ENCODE results near the gene KIRREL3.

Gene KIRREL3

GRCh38 chr11:126585774-126586491 lies 414.6 kb downstream of the KIRREL3 start:
- POLR2A ChIA-PET: interaction anchor here (1.0 to 1.1 kb wide), 2 partner anchors 52 to 407 kb away, joined by 3 to 5 read pairs; no protein-coding TSS in a partner anchor
- no peak for TF ChIP-seq CTCF (IDR thresholded peaks at IDR 0.05; ENCODE audit: insufficient read depth, low read length, missing control alignments)
- CTCF ChIA-PET: interaction anchor here (0.7 to 6.8 kb wide), 11 partner anchors 8 to 414 kb away, joined by 3 to 34 read pairs (median 4); partner anchors contain the start of gene KIRREL3
- H3K4me3 ChIP-seq (ENCODE audit: low read depth, low read length): peak overlapping the region; percentile 36
- peak; percentile 89 for DNase-seq (ENCODE audit: low read depth, low spot score)

GRCh38 chr11:126585388-126585773 lies 415.2 kb downstream of the KIRREL3 start:
- peak overlapping the region; percentile 36 for H3K4me3 ChIP-seq (ENCODE audit: low read depth, low read length)
- POLR2A ChIA-PET: interaction anchor here (1.0 to 1.1 kb wide), 2 partner anchors 52 to 407 kb away, joined by 3 to 5 read pairs; no protein-coding TSS in a partner anchor
- TF ChIP-seq CTCF (IDR thresholded peaks at IDR 0.05; ENCODE audit: insufficient read depth, low read length, missing control alignments): no peak
- no peak for DNase-seq (ENCODE audit: low read depth, low spot score)
- CTCF ChIA-PET: interaction anchor here (0.8 to 6.8 kb wide), 9 partner anchors 12 to 406 kb away, joined by 3 to 34 read pairs (median 4); no protein-coding TSS in a partner anchor

GRCh38 chr11:126583594-126584427 lies 416.8 kb downstream of the KIRREL3 start:
- POLR2A ChIA-PET: no interaction called here
- no peak for TF ChIP-seq CTCF (IDR thresholded peaks at IDR 0.05; ENCODE audit: insufficient read depth, low read length, missing control alignments)
- CTCF ChIA-PET: interaction anchor here (0.7 to 1.3 kb wide), 4 partner anchors 9 to 403 kb away, joined by 3 to 4 read pairs (median 3); no protein-coding TSS in a partner anchor
- no peak for DNase-seq (ENCODE audit: low read depth, low spot score)
- no peak overlapping the region for H3K4me3 ChIP-seq (ENCODE audit: low read depth, low read length)

GRCh38 chr11:126583101-126583500 lies 417.5 kb downstream of the KIRREL3 start:
- CTCF ChIA-PET: interaction anchor here (0.7 to 1.3 kb wide), 4 partner anchors 8 to 404 kb away, joined by 3 to 4 read pairs (median 3); no protein-coding TSS in a partner anchor
- no peak for DNase-seq (ENCODE audit: low read depth, low spot score)
- POLR2A ChIA-PET: no interaction called here
- H3K4me3 ChIP-seq (ENCODE audit: low read depth, low read length): no peak overlapping the region
- TF ChIP-seq CTCF (IDR thresholded peaks at IDR 0.05; ENCODE audit: insufficient read depth, low read length, missing control alignments): no peak

GRCh38 chr11:126581871-126582648 lies 418.5 kb downstream of the KIRREL3 start:
- DNase-seq (ENCODE audit: low read depth, low spot score): no peak
- POLR2A ChIA-PET: no interaction called here
- TF ChIP-seq CTCF (IDR thresholded peaks at IDR 0.05; ENCODE audit: insufficient read depth, low read length, missing control alignments): no peak
- no peak overlapping the region for H3K4me3 ChIP-seq (ENCODE audit: low read depth, low read length)
- CTCF ChIA-PET: interaction anchor here (1.1 to 1.2 kb wide), 2 partner anchors 8 to 405 kb away, joined by 3 to 4 read pairs; no protein-coding TSS in a partner anchor
